ENCODE results near the gene BOC. TPM values are rescaled to one million over a fixed set of nuclear protein-coding genes. Genes with fewer than 3 reads are reported as not detected.

The BOC gene
- total and polyA plus RNA-seq, 2 of the 4 experiments (the other 2 are of a cell fraction) = 6.8 to 15.2 TPM

GRCh38 chr3:113283306-113283705 is 71.9 kb downstream of the BOC start:
- Histone ChIP-seq H3K4ac (ENCODE audit: low read depth, low read length) (no peak overlapping the region), H3K23ac (ENCODE audit: low read depth, low read length) (no peak overlapping the region), H3K79me1 (ENCODE audit: low read depth in 1 of 2, low read length in 2 of 2) (no peaks in the 10 kb centered on the region), H4K20me1 (ENCODE audit: insufficient read depth, low read length) (peaks cover 3% of the 10 kb centered on the region; the same call in 1 of the 2 replicates), H2BK5ac (ENCODE audit: low read depth, low read length, poor library complexity, severe bottlenecking) (no peak overlapping the region), H2AFZ (replicated peaks; ENCODE audit: low read length, poor library complexity) (no peak overlapping the region), H2BK20ac (ENCODE audit: low read depth, low read length) (no peak overlapping the region), H3K4me2 (ENCODE audit: low read depth, low read length) (no peak overlapping the region), H2BK120ac (ENCODE audit: low read depth, low read length) (no peak overlapping the region), H2AK5ac (ENCODE audit: low read depth, low read length) (no peak overlapping the region; the same call in 1 of the 2 replicates), H2BK15ac (ENCODE audit: low read depth, low read length) (no peak overlapping the region), H2AK9ac (replicated peaks; ENCODE audit: low read depth, low read length, poor library complexity) (no peak overlapping the region), H3K14ac (replicated peaks; ENCODE audit: low read depth, low read length) (no peak overlapping the region), H3K36me3 (ENCODE audit: control insufficient read depth, insufficient read depth, low read length) (peaks cover 53% of the 10 kb centered on the region), H4K91ac (ENCODE audit: insufficient read depth, low read depth, low read length) (no peak overlapping the region), H4K8ac (ENCODE audit: low read depth in 2 of 2, low read length in 2 of 2) (no peak overlapping the region), H3K27me3 (ENCODE audit: control insufficient read depth, insufficient read depth, low read length) (peaks cover 10% of the 10 kb centered on the region), H3K27ac (ENCODE audit: insufficient read depth, low read length) (no peak overlapping the region), H3K18ac (ENCODE audit: low read depth, low read length) (no peak overlapping the region), H3K4me3 (ENCODE audit: insufficient read depth, low read depth, low read length) (no peak overlapping the region), H3K9me1 (ENCODE audit: insufficient read depth, low read length) (peaks cover 14% of the 10 kb centered on the region), H4K5ac (ENCODE audit: low read depth, low read length) (no peak overlapping the region), H3K9ac (ENCODE audit: low read depth, low read length) (no peak overlapping the region), H3K9me3 (ENCODE audit: control insufficient read depth, insufficient read depth, low read length) (no peaks in the 10 kb centered on the region), H3K56ac (ENCODE audit: extremely low read depth, insufficient read depth, low read length) (no peak overlapping the region), H3K4me1 (ENCODE audit: control insufficient read depth, insufficient read depth, low read length) (peaks cover 14% of the 10 kb centered on the region)
- in situ Hi-C loops (cut with MboI; ENCODE audit: low sequenced_read_pairs) (loop anchor here (25.0 kb wide), 1 partner anchor 646 kb away; the partner anchor contains the start of gene CCDC80), intact Hi-C loops (cut with micrococcal nuclease) (no loop called here), dilution Hi-C loops (cut with HindIII; ENCODE audit: low sequenced_read_pairs, unreplicated experiment) (no loop called here)
- POLR2A ChIA-PET (ENCODE audit: unreplicated experiment) = no interaction called here
- 80% methylated on average over 1 of the region's 12 CpGs; no CpG with 5 or more reads in 1 of the 2 experiments for WGBS, 2 experiments (ENCODE audit: extremely low coverage in 2 of 2, insufficient read length in 1 of 2)
- DNase-seq (no peak), ATAC-seq (ENCODE audit: low read depth) (no peak)
- CTCF ChIA-PET = no interaction called here
- no TSS peak for BruUV-seq (replicated peaks)
- no peak for TF ChIP-seq RAD21 (IDR thresholded peaks at IDR 0.05; ENCODE audit: low read length)
- no peak for TF ChIP-seq CEBPB (IDR thresholded peaks at IDR 0.05; ENCODE audit: low read depth, low read length)
- no peak for TF ChIP-seq MXI1 (IDR thresholded peaks at IDR 0.05; ENCODE audit: borderline replicate concordance, low read depth, low read length)
- TF ChIP-seq, protein P1, sequence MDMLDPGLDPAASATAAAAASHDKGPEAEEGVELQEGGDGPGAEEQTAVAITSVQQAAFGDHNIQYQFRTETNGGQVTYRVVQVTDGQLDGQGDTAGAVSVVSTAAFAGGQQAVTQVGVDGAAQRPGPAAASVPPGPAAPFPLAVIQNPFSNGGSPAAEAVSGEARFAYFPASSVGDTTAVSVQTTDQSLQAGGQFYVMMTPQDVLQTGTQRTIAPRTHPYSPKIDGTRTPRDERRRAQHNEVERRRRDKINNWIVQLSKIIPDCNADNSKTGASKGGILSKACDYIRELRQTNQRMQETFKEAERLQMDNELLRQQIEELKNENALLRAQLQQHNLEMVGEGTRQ (IDR thresholded peaks at IDR 0.05; ENCODE audit: low read depth, low read length) = no peak
- no peak for TF ChIP-seq POLR2A (IDR thresholded peaks at IDR 0.05; ENCODE audit: low read depth, low read length)
